ENCODE results near the gene COL16A1. TPM values are rescaled to one million over a fixed set of nuclear protein-coding genes. Genes with fewer than 3 reads are reported as not detected.

Gene COL16A1
- total RNA-seq, 1 donor from 2014 or later = 0.22 TPM

DNA sequence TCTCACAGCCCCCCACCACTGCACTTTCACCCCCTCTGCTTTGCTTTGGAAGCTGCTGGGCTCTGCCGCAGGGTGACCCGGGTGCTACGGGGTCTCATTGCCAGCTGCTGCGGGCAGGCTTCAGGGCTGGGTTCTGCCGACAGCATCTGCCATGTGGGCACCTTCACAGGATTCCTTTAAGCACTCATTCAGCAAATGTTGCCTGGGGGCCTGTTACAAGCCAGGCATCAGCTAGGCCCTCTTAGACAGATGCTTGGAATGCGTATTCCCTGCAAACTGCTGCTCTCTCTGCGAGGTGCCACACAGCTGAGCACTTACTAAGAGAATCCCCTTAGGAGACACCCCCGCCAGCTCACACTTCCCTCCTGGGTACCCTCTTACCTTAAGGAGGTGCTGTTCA is 29.2 kb downstream of the COL16A1 start:
- Mint-ChIP-seq H3K4me1 (peaks cover 15% of the 10 kb centered on the region), H3K9me3 (no peaks in the 10 kb centered on the region), H3K36me3 (no peaks in the 10 kb centered on the region), H3K27me3 (ENCODE audit: insufficient read depth, low read depth) (peaks cover 5% of the 10 kb centered on the region), H3K4me3 (no peak overlapping the region), H3K27ac (peak overlapping the region; percentile 66)
- H3K27me3 ChIP-seq = no peaks in the 10 kb centered on the region
- no peak for DNase-seq (ENCODE audit: low spot score)
- no peak overlapping the region for H3K27ac ChIP-seq
- no peak overlapping the region for H3K4me2 ChIP-seq
- H3K9ac ChIP-seq = no peak overlapping the region
- TF ChIP-seq EZH2phosphoT487 (IDR thresholded peaks at IDR 0.05) = no peak
- TF ChIP-seq, protein P1, sequence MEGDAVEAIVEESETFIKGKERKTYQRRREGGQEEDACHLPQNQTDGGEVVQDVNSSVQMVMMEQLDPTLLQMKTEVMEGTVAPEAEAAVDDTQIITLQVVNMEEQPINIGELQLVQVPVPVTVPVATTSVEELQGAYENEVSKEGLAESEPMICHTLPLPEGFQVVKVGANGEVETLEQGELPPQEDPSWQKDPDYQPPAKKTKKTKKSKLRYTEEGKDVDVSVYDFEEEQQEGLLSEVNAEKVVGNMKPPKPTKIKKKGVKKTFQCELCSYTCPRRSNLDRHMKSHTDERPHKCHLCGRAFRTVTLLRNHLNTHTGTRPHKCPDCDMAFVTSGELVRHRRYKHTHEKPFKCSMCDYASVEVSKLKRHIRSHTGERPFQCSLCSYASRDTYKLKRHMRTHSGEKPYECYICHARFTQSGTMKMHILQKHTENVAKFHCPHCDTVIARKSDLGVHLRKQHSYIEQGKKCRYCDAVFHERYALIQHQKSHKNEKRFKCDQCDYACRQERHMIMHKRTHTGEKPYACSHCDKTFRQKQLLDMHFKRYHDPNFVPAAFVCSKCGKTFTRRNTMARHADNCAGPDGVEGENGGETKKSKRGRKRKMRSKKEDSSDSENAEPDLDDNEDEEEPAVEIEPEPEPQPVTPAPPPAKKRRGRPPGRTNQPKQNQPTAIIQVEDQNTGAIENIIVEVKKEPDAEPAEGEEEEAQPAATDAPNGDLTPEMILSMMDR (IDR thresholded peaks at IDR 0.05) = no peak
- no peak for TF ChIP-seq EZH2 (IDR thresholded peaks at IDR 0.05)
- H3K79me2 ChIP-seq (ENCODE audit: low read depth) = no peaks in the 10 kb centered on the region
- no peaks in the 10 kb centered on the region for H4K20me1 ChIP-seq (ENCODE audit: low read depth)
- H3K9me3 ChIP-seq (ENCODE audit: low read depth) = no peaks in the 10 kb centered on the region
- peaks cover 13% of the 10 kb centered on the region for H3K4me1 ChIP-seq
- no peak overlapping the region for H3K4me3 ChIP-seq
- no peak overlapping the region for H2AFZ ChIP-seq (replicated peaks)
- H3K36me3 ChIP-seq = no peaks in the 10 kb centered on the region
- no peaks in the 10 kb centered on the region for H3F3A ChIP-seq (ENCODE audit: low read depth)

DNA sequence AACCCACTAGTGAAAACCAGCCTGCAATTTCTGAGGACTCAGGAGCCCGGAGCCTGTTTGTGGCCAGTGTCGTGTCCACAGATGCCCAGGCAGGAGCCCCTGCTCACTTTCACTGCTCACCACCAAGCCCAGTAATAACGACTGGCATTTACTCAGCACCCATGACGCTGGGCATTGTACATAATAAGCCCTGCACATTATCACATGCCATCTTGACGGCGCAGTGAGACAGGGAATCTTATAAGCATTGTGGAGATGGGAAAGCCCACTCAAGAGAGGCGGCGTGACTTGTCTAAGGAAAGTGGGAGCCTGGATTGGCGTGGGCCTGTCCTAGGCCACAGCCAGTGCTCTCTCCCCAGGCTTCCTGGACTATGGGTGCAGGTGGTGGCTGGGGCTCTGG is 30.4 kb downstream of the COL16A1 start:
- no peaks in the 10 kb centered on the region for H3K9me3 Mint-ChIP-seq
- H3K79me2 ChIP-seq (ENCODE audit: low read depth) = no peaks in the 10 kb centered on the region
- H3K4me3 ChIP-seq = no peak overlapping the region
- H3K4me2 ChIP-seq = no peak overlapping the region
- H4K20me1 ChIP-seq (ENCODE audit: low read depth) = no peaks in the 10 kb centered on the region
- H3K36me3 ChIP-seq = no peaks in the 10 kb centered on the region
- H3K9me3 ChIP-seq (ENCODE audit: low read depth) = no peaks in the 10 kb centered on the region
- H3K27ac ChIP-seq = no peak overlapping the region
- no peak for DNase-seq (ENCODE audit: low spot score)
- no peaks in the 10 kb centered on the region for H3K36me3 Mint-ChIP-seq
- no peak overlapping the region for H3K27ac Mint-ChIP-seq
- no peaks in the 10 kb centered on the region for H3F3A ChIP-seq (ENCODE audit: low read depth)
- TF ChIP-seq, protein P1 (IDR thresholded peaks at IDR 0.05) = no peak
- TF ChIP-seq EZH2 (IDR thresholded peaks at IDR 0.05) (no peak), EZH2phosphoT487 (IDR thresholded peaks at IDR 0.05) (no peak)
- H3K4me3 Mint-ChIP-seq = no peak overlapping the region
- no peak overlapping the region for H3K9ac ChIP-seq
- peaks cover 8% of the 10 kb centered on the region for H3K27me3 Mint-ChIP-seq (ENCODE audit: insufficient read depth, low read depth)
- H3K27me3 ChIP-seq = no peaks in the 10 kb centered on the region
- H3K4me1 Mint-ChIP-seq = peaks cover 19% of the 10 kb centered on the region
- peak overlapping the region; percentile 26 for H2AFZ ChIP-seq (replicated peaks)
- peaks cover 13% of the 10 kb centered on the region for H3K4me1 ChIP-seq

DNA sequence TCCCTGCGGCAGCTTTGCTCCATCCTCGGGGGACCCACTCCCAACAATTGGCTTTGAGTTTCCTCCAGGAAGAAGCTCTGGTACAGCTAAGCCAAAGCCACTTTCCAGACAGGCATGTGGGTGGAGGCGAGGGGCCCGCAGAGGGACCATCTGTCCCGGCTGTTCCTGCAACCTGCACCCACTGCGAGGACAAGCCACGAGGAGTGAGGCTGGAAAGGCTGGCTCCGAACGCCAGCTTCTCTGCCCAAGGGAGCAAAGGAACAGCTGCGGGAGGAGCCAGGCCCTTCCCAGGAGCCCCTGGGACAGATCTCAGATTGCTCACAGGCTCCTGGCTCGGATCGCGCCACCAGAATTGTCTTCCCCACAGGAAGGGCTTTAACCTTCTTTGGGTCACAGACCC is 30.8 kb downstream of the COL16A1 start:
- no peak overlapping the region for H3K4me3 Mint-ChIP-seq
- Histone ChIP-seq H3K36me3 (no peaks in the 10 kb centered on the region), H3F3A (ENCODE audit: low read depth) (no peaks in the 10 kb centered on the region), H3K9me3 (ENCODE audit: low read depth) (no peaks in the 10 kb centered on the region), H3K4me2 (no peak overlapping the region), H3K27ac (no peak overlapping the region), H4K20me1 (ENCODE audit: low read depth) (no peaks in the 10 kb centered on the region), H3K4me1 (peaks cover 13% of the 10 kb centered on the region), H3K79me2 (ENCODE audit: low read depth) (no peaks in the 10 kb centered on the region), H3K4me3 (no peak overlapping the region), H3K27me3 (no peaks in the 10 kb centered on the region), H3K9ac (no peak overlapping the region), H2AFZ (replicated peaks) (peak overlapping the region; percentile 26)
- H3K36me3 Mint-ChIP-seq = no peaks in the 10 kb centered on the region
- no peak overlapping the region for H3K27ac Mint-ChIP-seq
- peaks cover 8% of the 10 kb centered on the region for H3K27me3 Mint-ChIP-seq (ENCODE audit: insufficient read depth, low read depth)
- no peak for DNase-seq (ENCODE audit: low spot score)
- TF ChIP-seq EZH2phosphoT487 (IDR thresholded peaks at IDR 0.05) (no peak), EZH2 (IDR thresholded peaks at IDR 0.05) (no peak)
- TF ChIP-seq, protein P1 (IDR thresholded peaks at IDR 0.05) = no peak
- H3K4me1 Mint-ChIP-seq = peaks cover 19% of the 10 kb centered on the region
- no peaks in the 10 kb centered on the region for H3K9me3 Mint-ChIP-seq
